SIG-M5 treated with dmso at 0.1 percent for 504 hours (cell line): ENCODE results near the gene ERGIC3.

ENCODE experiments used
- DNase-seq: peaks from one replicate; lab custom pipeline; 2025; ENCODE audit not compliant: unreplicated experiment; lab: John Stamatoyannopoulos, UW

Gene ERGIC3

GRCh38 chr20:35541783-35542662, at the start of gene ERGIC3:
TSS of gene ERGIC3 (plus strand) at chr20:35542078. CDS start at chr20:35542098, 20 bp downstream.
- peak; percentile 96 for DNase-seq

GRCh38 chr20:35492352-35492751, 49.5 kb upstream of the ERGIC3 start:
- no peak for DNase-seq

GRCh38 chr20:35496481-35496880, 45.4 kb upstream of the ERGIC3 start:
- no peak for DNase-seq

- DNase-seq: no peak
These were observed 44.6 kb upstream of the ERGIC3 start for GRCh38 chr20:35497320-35497719.

- no peak for DNase-seq
These were observed 44.1 kb upstream of the ERGIC3 start for GRCh38 chr20:35497780-35498189.

- DNase-seq: no peak
These were observed 42.6 kb upstream of the ERGIC3 start for GRCh38 chr20:35499271-35499670.

GRCh38 chr20:35502352-35502751, 39.5 kb upstream of the ERGIC3 start:
- peak; percentile 62 for DNase-seq

GRCh38 chr20:35503281-35503680, 38.6 kb upstream of the ERGIC3 start:
- no peak for DNase-seq

- DNase-seq: no peak
These were observed 37.9 kb upstream of the ERGIC3 start for GRCh38 chr20:35503841-35504561.

GRCh38 chr20:35504751-35505150, 37.1 kb upstream of the ERGIC3 start:
- DNase-seq: no peak

- no peak for DNase-seq
These were observed 35.7 kb upstream of the ERGIC3 start for GRCh38 chr20:35506179-35506578.

- no peak for DNase-seq
These were observed 34.8 kb upstream of the ERGIC3 start for GRCh38 chr20:35506872-35507638.

GRCh38 chr20:35508493-35509218, 33.2 kb upstream of the ERGIC3 start:
- no peak for DNase-seq

GRCh38 chr20:35510951-35511735, 30.7 kb upstream of the ERGIC3 start:
- no peak for DNase-seq

- no peak for DNase-seq
These were observed 30.0 kb upstream of the ERGIC3 start for GRCh38 chr20:35511814-35512420.

GRCh38 chr20:35514371-35514932, 27.4 kb upstream of the ERGIC3 start:
- no peak for DNase-seq

- DNase-seq: no peak
These were observed 26.5 kb upstream of the ERGIC3 start for GRCh38 chr20:35515341-35515740.

GRCh38 chr20:35515949-35516645, 25.8 kb upstream of the ERGIC3 start:
- no peak for DNase-seq

- DNase-seq: no peak
These were observed 24.8 kb upstream of the ERGIC3 start for GRCh38 chr20:35517125-35517524.
